ENCODE results near the gene CBLC.

- no peak for TF ChIP-seq EZH2 (IDR thresholded peaks at IDR 0.05; ENCODE audit: insufficient read depth, poor library complexity, severe bottlenecking)
- TF ChIP-seq EZH2phosphoT487 (IDR thresholded peaks at IDR 0.05; ENCODE audit: insufficient read depth, low read depth), result no peak
Observed at GRCh38 chr19:44757735-44758505, 19.8 kb upstream of the CBLC start.
